K562 (cell line): ENCODE results near the gene DRC3. TPM values are rescaled to one million over a fixed set of nuclear protein-coding genes. Genes with fewer than 3 reads are reported as not detected.

Experiments
- ATAC-seq: fragments of 200-7000 bp; cut with Tn5 transposase; 3 replicates; pipeline ENCODE4 v1.9.1; 2020; ENCODE audit warnings: moderate library complexity
- BruUV-seq: library from RNA; stranded (reverse); fragments of 400-500 nt; replicated peaks from 2 replicates; lab custom pipeline; 2021; lab: Mats Ljungman, UMichigan
- CTCF ChIA-PET: fragments of 300-600 bp; formaldehyde crosslinking; extraction: SDS; loops from one replicate; lab custom pipeline; 2021; ENCODE audit warnings: low intra/inter-chr PET ratio; lab: Yijun Ruan, JAX
- POLR2A ChIA-PET: fragments of 300-600, 350-650 bp; sonication (Branson Sonifier 250); formaldehyde crosslinking; extraction: SDS; loops from one replicate; lab custom pipeline; 2021; ENCODE audit warnings: antibody characterized with exemption, inconsistent platforms; lab: Yijun Ruan, JAX
- DNase-seq, 4 experiments: peaks; one replicate each; pipeline versions ENCODE4 v3.0.0 to v3.0.0-alpha.2; 2011 to 2018; ENCODE audit warnings: low spot score in 3 of 4, mixed read lengths in 3 of 4; ENCODE audit errors: extremely low read depth in 1 of 4
- FAIRE-seq: peaks from 2 replicates; lab custom pipeline; 2011; peaks lifted over from hg19 to GRCh38; lab: Jason Lieb, UNC
- H2AFZ ChIP-seq: 2 replicates; pipeline ENCODE4 v1.6.0; 2011; ENCODE audit warnings: low read depth, low read length, control low read depth, inconsistent platforms
- H3K27ac ChIP-seq: fragments of 200-600 bp; 3 replicates; pipeline ENCODE4 v1.8.0; 2011; ENCODE audit warnings: low read depth, mild to moderate bottlenecking, control low read depth, inconsistent platforms, low read length, moderate library complexity, mixed read lengths; ENCODE audit errors: extremely low read depth
- H3K27me3 ChIP-seq, 2 experiments: fragments of 300-600 bp in 1 of 2; 2 replicates in 1 of 2; 3 replicates in 1 of 2; pipeline versions ENCODE4 v1.6.0 to v1.8.0; 2011; ENCODE audit warnings: inconsistent platforms in 2 of 2, low read length in 2 of 2, mild to moderate bottlenecking in 1 of 2, mixed read lengths in 1 of 2, moderate library complexity in 1 of 2; ENCODE audit not compliant: control insufficient read depth in 2 of 2, insufficient read depth in 2 of 2
- H3K36me3 ChIP-seq: fragments of 300-600 bp; 3 replicates; pipeline ENCODE4 v1.8.0; 2011; ENCODE audit warnings: mild to moderate bottlenecking, low read length, inconsistent platforms; ENCODE audit not compliant: control insufficient read depth, insufficient read depth
- H3K4me1 ChIP-seq, 2 experiments: fragments of 200-600 bp in 1 of 2; replicated peaks in 1 of 2; 2 replicates in 1 of 2; 3 replicates in 1 of 2; pipeline versions ENCODE4 v1.5.1 to v1.8.0; 2011; ENCODE audit warnings: inconsistent platforms in 2 of 2, low read length in 2 of 2, mild to moderate bottlenecking in 1 of 2, mixed read lengths in 1 of 2, moderate library complexity in 1 of 2; ENCODE audit not compliant: control insufficient read depth in 2 of 2, insufficient read depth in 2 of 2
- H3K4me2 ChIP-seq: 2 replicates; pipeline ENCODE4 v1.6.1; 2011; ENCODE audit warnings: low read length, control low read depth, inconsistent platforms, mixed read lengths; ENCODE audit not compliant: insufficient read depth
- H3K4me3 ChIP-seq: fragments of 200-600 bp; sonication (generic), shearing (Covaris generic); 2 replicates; pipeline ENCODE4 v1.5.1; 2016; ENCODE audit warnings: control low read depth, inconsistent platforms
- H3K79me2 ChIP-seq: fragments of 200-600 bp; 3 replicates; pipeline ENCODE4 v1.8.0; 2011; ENCODE audit warnings: low read length, inconsistent platforms; ENCODE audit not compliant: control insufficient read depth, insufficient read depth
- H3K9ac ChIP-seq, 2 experiments: 2 replicates each; pipeline versions ENCODE4 v1.6.0 to v1.6.1; 2011; ENCODE audit warnings: low read depth in 2 of 2, low read length in 2 of 2, control low read depth in 1 of 2, inconsistent platforms in 1 of 2, mild to moderate bottlenecking in 1 of 2, mixed read lengths in 1 of 2; ENCODE audit not compliant: insufficient read depth in 1 of 2
- H3K9me1 ChIP-seq: one replicate; pipeline ENCODE4 v1.6.0; 2011; ENCODE audit warnings: inconsistent platforms, mild to moderate bottlenecking, low read length, moderate library complexity; ENCODE audit not compliant: control insufficient read depth, insufficient read depth
- H3K9me3 ChIP-seq: replicated peaks from 2 replicates; pipeline ENCODE4 v1.5.1; 2011; ENCODE audit warnings: low read depth, low read length, inconsistent platforms; ENCODE audit not compliant: control insufficient read depth, insufficient read depth
- H4K20me1 ChIP-seq: replicated peaks from 2 replicates; pipeline ENCODE4 v1.6.1; 2011; ENCODE audit warnings: low read length, inconsistent platforms, mixed read lengths; ENCODE audit not compliant: control insufficient read depth, insufficient read depth
- GATAD2A ChIP-seq: fragments of 450-650 bp; IDR thresholded peaks from 2 replicates; pipeline ENCODE4 v1.6.1; 2017
- MTA2 ChIP-seq: fragments of 450-650 bp; IDR thresholded peaks from 2 replicates; pipeline ENCODE4 v1.6.1; 2016; ENCODE audit warnings: low read depth
- PKNOX1 ChIP-seq: fragments of 450-650 bp; IDR thresholded peaks from 2 replicates; pipeline ENCODE4 v1.6.1; 2016
- SOX6 ChIP-seq: fragments of 450-650 bp; IDR thresholded peaks from 2 replicates; pipeline ENCODE4 v1.6.1; 2014; ENCODE audit warnings: mild to moderate bottlenecking
- SREBF1 ChIP-seq: fragments of 150-350 bp; IDR thresholded peaks from 2 replicates; pipeline ENCODE4 v1.6.1; 2014; ENCODE audit warnings: antibody characterized with exemption, low read depth, low read length, borderline replicate concordance
- TEAD2 ChIP-seq: fragments of 450-650 bp; IDR thresholded peaks from 2 replicates; pipeline ENCODE4 v1.6.1; 2016; ENCODE audit warnings: missing genetic modification characterization, control low read depth, missing compliant biosample characterization
- WGBS: fragments of 100-300 bp; shearing (Covaris generic); methylation state at CpG from one replicate; pipeline ENCODE4 v1.1.6; 2016; ENCODE audit warnings: low coverage, mixed read lengths; ENCODE audit not compliant: insufficient coverage; ENCODE audit errors: missing lambda C conversion rate; 5-methylcytosine and 5-hydroxymethylcytosine counted together
- in situ Hi-C: fragments of 300-500 bp; cut with MboI; formaldehyde crosslinking; loops from 4 replicates; pipeline ENCODE4 v1.15.0; 2018; ENCODE audit warnings: inconsistent platforms, mixed read lengths
- intact Hi-C: fragments of 100-400 bp; cut with micrococcal nuclease; formaldehyde crosslinking; loops from 2 replicates; pipeline ENCODE4 v1.14.2; 2022
- polyA plus RNA-seq, 8 experiments: library from polyadenylated mRNA; depleted of rRNA in 4 of 8; stranded (reverse) in 5 of 8; unstranded in 3 of 8; fragments of >200 nt; fragmentation: Nextera tagmentation in 2 of 8; fragmentation: Illumina TruSeq in 1 of 8; extraction: Ambion mirVana in 2 of 8; extraction: Trizol in 1 of 8; gene quantifications; 2 replicates each; pipeline versions ENCODE4 v1.2.1 to v1.2.3, GENCODE V29; 2011 to 2014; ENCODE audit warnings: inconsistent platforms in 1 of 8, missing spikeins in 1 of 8
- total RNA-seq, 7 experiments: library from RNA; depleted of rRNA in 6 of 7; stranded (reverse); fragments of >200 nt in 6 of 7; fragmentation: Illumina TruSeq in 2 of 7; extraction: Trizol in 2 of 7; gene quantifications; 2 replicates each; pipeline versions ENCODE4 v1.2.1 to v1.2.3, GENCODE V29; 2011 to 2021; ENCODE audit warnings: low replicate concordance in 1 of 7

The DRC3 gene
- total and polyA plus RNA-seq, 9 of the 15 experiments (the other 6 are each of a cell fraction or from before 2014, with no cell fraction given): 0.10 to 0.84 (median 0.30) TPM; not detected in 3

- FAIRE-seq: no peak
- no peak overlapping the region for H3K27ac ChIP-seq
Observed at GRCh38 chr17:17960500-17961030, 12.1 kb upstream of the DRC3 start.

More at GRCh38 chr17:17960500-17961030, 12.1 kb upstream of the DRC3 start:
- ATAC-seq (no peak), DNase-seq (no peak)
- intact Hi-C loops (no loop called here), in situ Hi-C loops (no loop called here)
- H3K9me1 ChIP-seq: no peaks in the 10 kb centered on the region
- no peaks in the 10 kb centered on the region for H3K27me3 ChIP-seq
- H3K4me2 ChIP-seq: no peak overlapping the region
- no peak overlapping the region for H2AFZ ChIP-seq
- ChIA-PET CTCF (no interaction called here), POLR2A (interaction anchor here (0.8 kb wide), 1 partner anchor 15 kb away, joined by 3 read pairs; no protein-coding TSS in a partner anchor)
- no peaks in the 10 kb centered on the region; the same call in 1 of the 2 replicates for H4K20me1 ChIP-seq
- H3K36me3 ChIP-seq: no peaks in the 10 kb centered on the region
- H3K79me2 ChIP-seq: no peaks in the 10 kb centered on the region
- no peak overlapping the region for H3K9ac ChIP-seq
- H3K4me1 ChIP-seq: peaks cover 7 to 8% of the 10 kb centered on the region in 2 experiments; a peak in 3 of 5 replicates
- no TSS peak for BruUV-seq
- H3K9me3 ChIP-seq: no peaks in the 10 kb centered on the region
- H3K4me3 ChIP-seq: no peak overlapping the region
- 33% methylated on average over 5 of the region's 5 CpGs for WGBS
- TF ChIP-seq PKNOX1: peak; percentile 55
- no peak for TF ChIP-seq GATAD2A
- TF ChIP-seq TEAD2 (tag): no peak
- TF ChIP-seq SREBF1: no peak
- no peak for TF ChIP-seq MTA2
- peak; percentile 66; the same call in 1 of the 2 replicates for TF ChIP-seq SOX6
